NCI-H2029 (cell line): ENCODE data around the gene HMGN5.

ENCODE experiments used
- DNase-seq: peaks from one replicate; lab custom pipeline; 2025; lab: John Stamatoyannopoulos, UW

HMGN5 gene

DNA sequence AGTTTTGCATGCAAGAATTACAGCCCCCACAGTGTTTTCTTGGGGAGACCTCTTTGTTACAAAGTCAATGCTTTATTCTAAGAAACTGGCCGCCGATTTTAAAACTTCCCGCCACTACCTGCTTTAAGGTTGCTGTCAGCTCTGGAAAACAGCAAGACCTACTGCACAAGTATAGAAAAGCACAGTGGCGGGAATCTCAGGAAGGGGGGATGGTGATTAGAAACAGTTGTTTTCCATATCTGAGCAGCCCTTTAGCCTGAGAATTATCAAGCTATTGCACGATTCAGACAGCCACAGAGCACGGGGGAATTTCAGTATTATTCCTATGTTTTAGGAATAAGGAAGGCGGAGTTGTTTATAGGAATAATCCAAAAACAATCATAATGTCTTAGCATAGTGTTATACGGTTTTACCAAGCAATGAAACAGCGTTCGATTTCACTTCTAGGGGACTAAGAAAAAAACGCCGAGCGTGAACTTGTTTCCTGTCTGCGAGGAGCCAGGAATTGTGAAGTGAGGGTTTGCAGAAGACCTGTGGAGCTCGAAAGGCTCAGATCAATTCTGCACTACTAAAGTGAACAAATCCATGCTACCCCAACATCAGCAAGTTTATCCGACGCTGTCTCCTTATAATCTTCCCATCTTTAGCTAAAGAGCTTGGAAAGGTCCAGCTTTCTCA, 81.3 kb downstream of the HMGN5 start:
- no peak for DNase-seq

DNA sequence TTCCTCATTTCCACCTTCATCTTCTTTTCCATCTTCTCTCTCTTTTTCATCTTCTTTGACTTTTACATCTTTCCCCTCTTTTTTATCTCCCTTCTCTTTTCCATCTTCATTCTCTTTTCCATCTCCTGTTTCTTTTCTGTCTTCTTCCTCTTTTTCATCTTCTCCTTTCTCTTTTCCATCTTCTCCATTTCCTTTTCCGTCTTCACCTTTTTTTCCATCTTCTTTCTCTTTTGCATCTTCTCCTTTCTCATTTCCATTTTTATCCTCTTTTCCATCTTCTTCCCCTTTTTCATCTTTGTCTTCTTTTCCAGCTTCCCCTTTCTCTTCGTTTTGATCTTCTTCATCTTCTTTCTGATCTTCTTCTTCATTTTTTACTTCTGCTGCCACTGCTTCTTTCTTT, 87.0 kb downstream of the HMGN5 start:
- DNase-seq = no peak

DNA sequence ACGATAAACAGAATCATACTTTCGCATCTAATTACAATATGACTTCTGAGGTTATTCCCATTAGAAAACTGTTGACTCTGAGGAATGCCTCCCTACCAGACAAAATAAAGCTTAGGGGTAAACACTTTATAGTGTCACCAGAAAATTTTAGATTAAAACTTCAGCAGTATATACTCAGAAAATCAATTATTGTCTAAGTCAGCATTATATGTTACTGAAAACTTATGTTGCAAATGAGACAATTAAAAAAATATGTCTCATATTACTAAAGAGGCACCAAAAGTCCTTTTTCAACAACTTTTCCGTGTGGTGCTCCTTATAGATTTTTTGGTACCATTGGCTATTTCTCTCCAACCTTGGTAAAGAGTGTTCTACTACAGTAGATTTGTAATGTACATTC, 91.4 kb downstream of the HMGN5 start:
- DNase-seq = no peak

DNA sequence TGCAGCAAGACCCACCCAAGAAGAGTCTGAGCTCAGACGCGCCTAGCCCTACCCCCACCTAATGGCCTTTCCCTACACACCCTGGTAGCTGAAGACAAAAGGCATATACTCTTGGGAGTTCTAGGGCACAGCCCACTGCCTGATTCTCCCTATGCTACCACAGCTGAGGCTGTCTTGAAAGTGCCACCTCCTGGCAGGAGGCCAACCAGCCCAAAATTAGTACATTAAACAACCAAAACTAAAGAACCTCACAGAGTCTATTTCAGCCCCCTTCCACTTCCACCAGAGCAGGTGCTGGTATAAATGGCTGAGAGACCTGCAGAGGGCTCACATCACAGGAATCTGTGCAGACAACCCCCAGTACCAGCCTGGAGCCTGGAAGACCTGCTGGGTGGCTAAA, 119.1 kb downstream of the HMGN5 start:
- DNase-seq = no peak
